Measurements from ENCODE around the gene TCL1A. TPM values are rescaled to one million over a fixed set of nuclear protein-coding genes. Genes with fewer than 3 reads are reported as not detected.

The TCL1A gene
- total and polyA plus RNA-seq, 9 of the 15 experiments (the other 6 are each of a cell fraction or from before 2014, with no cell fraction given): 0.10 to 0.11 TPM; not detected in 7

DNA sequence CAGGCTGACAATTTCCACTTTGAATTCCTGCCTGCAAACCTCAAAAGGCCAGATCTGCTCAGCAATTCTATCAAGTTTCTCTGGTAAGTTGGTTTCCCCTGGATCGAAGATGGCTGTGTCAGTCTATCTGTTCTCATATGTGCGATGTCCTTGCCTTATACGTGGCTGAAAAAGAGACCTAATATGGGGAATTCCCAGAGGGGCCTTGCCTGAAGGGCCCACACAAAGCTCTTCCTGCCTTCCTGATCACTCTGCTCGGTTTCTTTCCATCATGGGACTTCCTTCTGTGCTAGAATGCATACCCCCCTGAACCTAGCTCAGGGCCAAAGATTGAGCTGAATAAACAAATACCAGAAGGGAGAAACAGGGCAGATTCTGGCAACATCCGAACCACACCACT is 14.5 kb downstream of the TCL1A start (continued):
- TF ChIP-seq JUND (IDR thresholded peaks at IDR 0.05; ENCODE audit: borderline replicate concordance, low read depth, low read length): no peak
- TF ChIP-seq JUND (tag; IDR thresholded peaks at IDR 0.05; ENCODE audit: borderline replicate concordance, low read depth, low read length): no peak
- no peak for TF ChIP-seq ZNF785 (CRISPR knock-in tag; IDR thresholded peaks at IDR 0.05)
- no peak for TF ChIP-seq CXXC5 (CRISPR knock-in tag; IDR thresholded peaks at IDR 0.05)
- TF ChIP-seq SMARCB1 (IDR thresholded peaks at IDR 0.05; ENCODE audit: insufficient read length, low read depth): no peak
- TF ChIP-seq, protein P1, sequence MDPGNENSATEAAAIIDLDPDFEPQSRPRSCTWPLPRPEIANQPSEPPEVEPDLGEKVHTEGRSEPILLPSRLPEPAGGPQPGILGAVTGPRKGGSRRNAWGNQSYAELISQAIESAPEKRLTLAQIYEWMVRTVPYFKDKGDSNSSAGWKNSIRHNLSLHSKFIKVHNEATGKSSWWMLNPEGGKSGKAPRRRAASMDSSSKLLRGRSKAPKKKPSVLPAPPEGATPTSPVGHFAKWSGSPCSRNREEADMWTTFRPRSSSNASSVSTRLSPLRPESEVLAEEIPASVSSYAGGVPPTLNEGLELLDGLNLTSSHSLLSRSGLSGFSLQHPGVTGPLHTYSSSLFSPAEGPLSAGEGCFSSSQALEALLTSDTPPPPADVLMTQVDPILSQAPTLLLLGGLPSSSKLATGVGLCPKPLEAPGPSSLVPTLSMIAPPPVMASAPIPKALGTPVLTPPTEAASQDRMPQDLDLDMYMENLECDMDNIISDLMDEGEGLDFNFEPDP (CRISPR knock-in tag; IDR thresholded peaks at IDR 0.05): no peak
- no peak for TF ChIP-seq ZKSCAN3 (CRISPR knock-in tag; IDR thresholded peaks at IDR 0.05)
- TF ChIP-seq NFIX (CRISPR knock-in tag; IDR thresholded peaks at IDR 0.05; ENCODE audit: low read depth): no peak
- no peak for TF ChIP-seq ELF1 (tag; IDR thresholded peaks at IDR 0.05)

DNA sequence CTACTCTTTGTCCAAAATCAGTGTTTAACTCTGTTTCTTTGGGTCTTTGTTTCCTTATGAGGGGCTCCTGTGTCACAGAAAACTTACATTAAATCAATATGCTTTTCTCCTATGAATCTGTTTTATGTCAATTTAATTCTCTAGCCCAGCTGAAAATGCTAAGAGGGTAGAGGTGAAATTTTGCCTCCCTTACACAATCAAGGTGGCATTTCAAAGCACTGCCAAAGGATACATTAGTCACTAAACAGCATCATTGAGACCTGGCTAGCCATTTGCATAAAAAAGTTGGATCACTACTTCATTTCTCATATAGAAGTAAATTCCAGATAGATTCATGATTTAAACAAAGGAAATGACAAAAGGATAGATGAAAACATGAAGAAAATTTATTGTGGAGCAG is 15.6 kb downstream of the TCL1A start:
- Histone ChIP-seq H3K79me2 (ENCODE audit: control insufficient read depth, insufficient read depth, low read length) (no peaks in the 10 kb centered on the region), H4K20me1 (replicated peaks; ENCODE audit: control insufficient read depth, insufficient read depth, low read length) (no peaks in the 10 kb centered on the region), H3K4me3 (no peak overlapping the region), H3K4me2 (ENCODE audit: insufficient read depth, low read length) (no peak overlapping the region), H2AFZ (ENCODE audit: low read depth, low read length) (no peak overlapping the region), H3K9me1 (ENCODE audit: control insufficient read depth, insufficient read depth, low read length) (no peaks in the 10 kb centered on the region), H3K9ac (ENCODE audit: insufficient read depth in 1 of 2, low read depth in 2 of 2, low read length in 2 of 2) (no peak overlapping the region), H3K4me1 (replicated peaks in 1 of 2; ENCODE audit: control insufficient read depth in 2 of 2, insufficient read depth in 2 of 2, low read length in 2 of 2) (no peaks in the 10 kb centered on the region), H3K27ac (ENCODE audit: extremely low read depth, low read depth, low read length) (no peak overlapping the region), H3K36me3 (ENCODE audit: control insufficient read depth, insufficient read depth, low read length) (no peaks in the 10 kb centered on the region), H3K9me3 (replicated peaks; ENCODE audit: control insufficient read depth, insufficient read depth, low read depth, low read length) (no peaks in the 10 kb centered on the region), H3K27me3 (ENCODE audit: control insufficient read depth in 2 of 2, insufficient read depth in 2 of 2, low read length in 2 of 2) (peaks cover 0 to 7% of the 10 kb centered on the region in 2 experiments; a peak in 3 of 5 replicates)
- ATAC-seq (no peak), DNase-seq (ENCODE audit: extremely low read depth in 1 of 4, low spot score in 3 of 4) (no peak), FAIRE-seq (no peak)
- POLR2A ChIA-PET: no interaction called here
- no TSS peak for BruUV-seq (replicated peaks)
- in situ Hi-C loops (cut with MboI) (no loop called here), intact Hi-C loops (cut with micrococcal nuclease) (no loop called here)
- TF ChIP-seq OTX1 (CRISPR knock-in tag; IDR thresholded peaks at IDR 0.05) (no peak), PCBP1 (IDR thresholded peaks at IDR 0.05; ENCODE audit: low read depth, low read length, poor library complexity, severe bottlenecking) (no peak), PML (IDR thresholded peaks at IDR 0.05; ENCODE audit: low read length) (no peak), SNRNP70 (optimal IDR thresholded peaks at IDR 0.05; ENCODE audit: low read depth, low read length) (no peak), POLR2AphosphoS2 (IDR thresholded peaks at IDR 0.05; ENCODE audit: low read length) (no peak), ZNF224 (CRISPR knock-in tag; IDR thresholded peaks at IDR 0.05) (no peak), KHSRP (IDR thresholded peaks at IDR 0.05) (no peak)
- TF ChIP-seq, protein P2, sequence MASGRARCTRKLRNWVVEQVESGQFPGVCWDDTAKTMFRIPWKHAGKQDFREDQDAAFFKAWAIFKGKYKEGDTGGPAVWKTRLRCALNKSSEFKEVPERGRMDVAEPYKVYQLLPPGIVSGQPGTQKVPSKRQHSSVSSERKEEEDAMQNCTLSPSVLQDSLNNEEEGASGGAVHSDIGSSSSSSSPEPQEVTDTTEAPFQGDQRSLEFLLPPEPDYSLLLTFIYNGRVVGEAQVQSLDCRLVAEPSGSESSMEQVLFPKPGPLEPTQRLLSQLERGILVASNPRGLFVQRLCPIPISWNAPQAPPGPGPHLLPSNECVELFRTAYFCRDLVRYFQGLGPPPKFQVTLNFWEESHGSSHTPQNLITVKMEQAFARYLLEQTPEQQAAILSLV (tag; IDR thresholded peaks at IDR 0.05): no peak
- CTCF ChIA-PET (ENCODE audit: low intra/inter-chr PET ratio): no interaction called here
